SK-N-SH treated with all-trans-retinoic acid at 6 μM for 48 hours (cell line): ENCODE measurements around the gene TRIM60.
"Not testable (repeated sequence)": the region's sequence is repeated elsewhere in the genome, so short reads cannot be mapped to it uniquely, and the experiment has no call there.

ENCODE experiments used
- ATAC-seq: fragments of 200-7000 bp; cut with Tn5 transposase; 3 replicates; pipeline ENCODE4 v1.9.1; 2020; ENCODE audit warnings: mild to moderate bottlenecking, moderate library complexity
- BACH2 ChIP-seq: fragments of 250-450 bp; sonication (Bioruptor Pico); IDR thresholded peaks from 2 replicates; pipeline ENCODE4 v1.9.0; 2021; ENCODE audit warnings: mild to moderate bottlenecking, borderline replicate concordance
- CREB5 ChIP-seq: fragments of 250-450 bp; sonication (Bioruptor Pico); IDR thresholded peaks from 2 replicates; pipeline ENCODE4 v1.5.1; 2020; ENCODE audit warnings: low read depth, mild to moderate bottlenecking, moderate library complexity
- CSDC2 ChIP-seq: fragments of 250-450 bp; sonication (Bioruptor Pico); IDR thresholded peaks from 2 replicates; pipeline ENCODE4 v1.5.0; 2020; ENCODE audit warnings: mild to moderate bottlenecking, moderate library complexity
- CSRNP3 ChIP-seq: fragments of 250-450 bp; sonication (Bioruptor Pico); IDR thresholded peaks from 2 replicates; pipeline ENCODE4 v1.5.1; 2021; ENCODE audit warnings: mild to moderate bottlenecking, moderate library complexity
- ESRRG ChIP-seq: fragments of 250-450 bp; sonication (Bioruptor Pico); IDR thresholded peaks from 2 replicates; pipeline ENCODE4 v1.6.1; 2021; ENCODE audit warnings: mild to moderate bottlenecking
- GLIS3 ChIP-seq: fragments of 250-450 bp; sonication (Bioruptor Pico); IDR thresholded peaks from 2 replicates; pipeline ENCODE4 v1.5.0; 2020; ENCODE audit warnings: mild to moderate bottlenecking, moderate library complexity
- ISL1 ChIP-seq: fragments of 250-450 bp; sonication (Bioruptor Pico); IDR thresholded peaks from 2 replicates; pipeline ENCODE4 v2.1.2; 2022; ENCODE audit warnings: mild to moderate bottlenecking, moderate library complexity
- OSR1 ChIP-seq: fragments of 250-450 bp; sonication (Bioruptor Pico); IDR thresholded peaks from 2 replicates; pipeline ENCODE4 v1.8.0; 2022; ENCODE audit warnings: moderate library complexity, mild to moderate bottlenecking, inconsistent platforms
- PATZ1 ChIP-seq: fragments of 250-450 bp; sonication (Bioruptor Pico); IDR thresholded peaks from 2 replicates; pipeline ENCODE4 v1.8.0; 2020; ENCODE audit warnings: mild to moderate bottlenecking, moderate library complexity, borderline replicate concordance
- POU6F1 ChIP-seq: fragments of 250-450 bp; sonication (Bioruptor Pico); IDR thresholded peaks from 2 replicates; pipeline ENCODE4 v1.8.0; 2021; ENCODE audit warnings: low read depth, mild to moderate bottlenecking, moderate library complexity, borderline replicate concordance
- PPARA ChIP-seq: fragments of 250-450 bp; sonication (Bioruptor Pico); IDR thresholded peaks from 2 replicates; pipeline ENCODE4 v1.5.0; 2020; ENCODE audit warnings: mild to moderate bottlenecking, borderline replicate concordance
- RARB ChIP-seq: fragments of 250-450 bp; sonication (Bioruptor Pico); IDR thresholded peaks from 2 replicates; pipeline ENCODE4 v1.8.0; 2021; ENCODE audit warnings: mild to moderate bottlenecking, moderate library complexity
- SNAI2 ChIP-seq: fragments of 250-450 bp; sonication (Bioruptor Pico); IDR thresholded peaks from 2 replicates; pipeline ENCODE4 v1.5.0; 2020; ENCODE audit warnings: mild to moderate bottlenecking, moderate library complexity
- TCF4 ChIP-seq: fragments of 250-450 bp; sonication (Bioruptor Pico); IDR thresholded peaks from 2 replicates; pipeline ENCODE4 v1.8.0; 2021; ENCODE audit warnings: mild to moderate bottlenecking, moderate library complexity, borderline replicate concordance
- TOX ChIP-seq: fragments of 250-450 bp; sonication (Bioruptor Pico); IDR thresholded peaks from 2 replicates; pipeline ENCODE4 v1.8.0; 2021; ENCODE audit warnings: mild to moderate bottlenecking, moderate library complexity, borderline replicate concordance
- ZC3H10 ChIP-seq: fragments of 250-450 bp; sonication (Bioruptor Pico); IDR thresholded peaks from 2 replicates; pipeline ENCODE4 v1.5.1; 2021; ENCODE audit warnings: mild to moderate bottlenecking, moderate library complexity
- ZFP3 ChIP-seq: fragments of 250-450 bp; sonication (Bioruptor Pico); IDR thresholded peaks from 2 replicates; pipeline ENCODE4 v1.5.0; 2020; ENCODE audit warnings: mild to moderate bottlenecking, moderate library complexity
- ZFP30 ChIP-seq: fragments of 450-650 bp; formaldehyde crosslinking; IDR thresholded peaks from 2 replicates; pipeline ENCODE4 v1.5.0; 2022; ENCODE audit warnings: mild to moderate bottlenecking, moderate library complexity
- ZNF565 ChIP-seq: fragments of 450-650 bp; formaldehyde crosslinking; conservative IDR thresholded peaks from 2 replicates; pipeline ENCODE4 v1.5.0; 2020; ENCODE audit warnings: low read depth, mild to moderate bottlenecking, moderate library complexity
- ZNF70 ChIP-seq: fragments of 450-650 bp; formaldehyde crosslinking; IDR thresholded peaks from 2 replicates; pipeline ENCODE4 v1.5.0; 2020; ENCODE audit warnings: mild to moderate bottlenecking, moderate library complexity
- ZNF8 ChIP-seq: fragments of 450-650 bp; formaldehyde crosslinking; IDR thresholded peaks from 2 replicates; pipeline ENCODE4 v1.5.0; 2020; ENCODE audit warnings: mild to moderate bottlenecking, moderate library complexity

TRIM60 gene

GRCh38 chr4:164997941-164998340 is 33.9 kb upstream of the TRIM60 start:
- no peak for TF ChIP-seq BACH2 (CRISPR knock-in tag)
- no peak for TF ChIP-seq ZFP30 (CRISPR knock-in tag)
- no peak for TF ChIP-seq POU6F1 (CRISPR knock-in tag)
- TF ChIP-seq ZC3H10 (CRISPR knock-in tag): no peak
- TF ChIP-seq ZNF565 (CRISPR knock-in tag): no peak
- no peak for TF ChIP-seq SNAI2 (CRISPR knock-in tag)
- TF ChIP-seq GLIS3 (CRISPR knock-in tag): no peak
- no peak for TF ChIP-seq CREB5 (CRISPR knock-in tag)
- TF ChIP-seq PPARA: no peak
- TF ChIP-seq CSDC2 (CRISPR knock-in tag): no peak
- TF ChIP-seq ISL1 (CRISPR knock-in tag): no peak
- no peak for TF ChIP-seq CSRNP3 (CRISPR knock-in tag)
- no peak for TF ChIP-seq ESRRG (CRISPR knock-in tag)
- TF ChIP-seq TCF4 (CRISPR knock-in tag): no peak
- TF ChIP-seq PATZ1 (CRISPR knock-in tag): no peak
- ATAC-seq: no peak

- not testable (repeated sequence) for ATAC-seq
Measured at GRCh38 chr4:164998526-164999080, 33.2 kb upstream of the TRIM60 start.

GRCh38 chr4:165001957-165002356 is 29.8 kb upstream of the TRIM60 start:
- ATAC-seq: not testable (repeated sequence)

GRCh38 chr4:165005352-165005925 is 26.4 kb upstream of the TRIM60 start:
- no peak for ATAC-seq
- TF ChIP-seq OSR1 (CRISPR knock-in tag) (no peak), RARB (no peak), ZC3H10 (CRISPR knock-in tag) (no peak)

GRCh38 chr4:165006456-165006855 is 25.3 kb upstream of the TRIM60 start:
- no peak for ATAC-seq

More at GRCh38 chr4:165006456-165006855, 25.3 kb upstream of the TRIM60 start:
- TF ChIP-seq ZFP3 (no peak), OSR1 (CRISPR knock-in tag) (no peak), TOX (no peak), ZNF565 (CRISPR knock-in tag) (no peak), ZNF70 (CRISPR knock-in tag) (no peak), POU6F1 (CRISPR knock-in tag) (no peak), ZNF8 (CRISPR knock-in tag) (no peak), ESRRG (CRISPR knock-in tag) (no peak), ZFP30 (CRISPR knock-in tag) (no peak), BACH2 (CRISPR knock-in tag) (no peak), ZC3H10 (CRISPR knock-in tag) (no peak), CSDC2 (CRISPR knock-in tag) (no peak)
- TF ChIP-seq, all 23 proteins: peak for 0
